ENCODE data around the gene INSL6. TPM values are rescaled to one million over a fixed set of nuclear protein-coding genes. Genes with fewer than 3 reads are reported as not detected.

The INSL6 gene
- total RNA-seq, 1 experiment from 2014 or later: not detected

DNA sequence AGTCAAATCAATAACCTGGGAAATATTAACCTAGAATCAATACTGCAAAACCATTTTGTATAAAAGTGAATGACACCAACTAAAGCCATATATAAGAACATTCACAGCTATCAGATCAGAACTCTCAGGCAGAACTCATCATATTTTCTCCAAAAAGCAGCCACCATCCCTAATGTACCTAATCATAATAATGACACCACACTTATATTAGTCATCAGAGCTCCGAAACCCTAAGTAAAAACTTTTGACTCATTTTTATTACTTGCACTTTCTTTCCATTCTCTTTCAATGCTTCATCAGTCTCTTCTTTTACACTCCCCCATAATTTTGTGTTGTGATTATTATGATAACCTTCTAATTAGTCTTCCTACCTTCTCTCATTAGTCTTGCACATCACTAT is 45.3 kb downstream of the INSL6 start:
- no peaks in the 10 kb centered on the region for H3K27me3 ChIP-seq (ENCODE audit: insufficient read depth, low read length)
- no peak overlapping the region for H3K18ac ChIP-seq (ENCODE audit: insufficient read length, low read depth, low read length)
- H2BK120ac ChIP-seq (ENCODE audit: low read depth, low read length, poor library complexity, severe bottlenecking): no peak overlapping the region
- no peak overlapping the region for H3K4ac ChIP-seq (ENCODE audit: low read depth, low read length)
- no peak overlapping the region for H3K23ac ChIP-seq (ENCODE audit: insufficient read length, low read depth, low read length)
- Mint-ChIP-seq H3K9me3 (peaks cover 15 to 27% of the 10 kb centered on the region in 2 experiments), H3K4me3 (no peak overlapping the region), H3K27me3 (ENCODE audit: low read depth) (peaks cover 6% of the 10 kb centered on the region; the same call in 1 of the 2 replicates), H3K27ac (no peak overlapping the region), H3K4me1 (peaks cover 2 to 7% of the 10 kb centered on the region in 2 experiments; a peak in 2 of 4 replicates), H3K36me3 (ENCODE audit: insufficient read depth in 1 of 3, low read depth in 3 of 3) (peaks cover 5 to 19% (median 16%) of the 10 kb centered on the region in 3 experiments; a peak in 6 of 7 replicates)
- H3K4me2 ChIP-seq (ENCODE audit: insufficient read depth, insufficient read length, low read length): no peak overlapping the region
- H3K9me3 ChIP-seq (ENCODE audit: control insufficient read depth, low read depth, low read length): no peaks in the 10 kb centered on the region
- no peak overlapping the region for H3K14ac ChIP-seq (ENCODE audit: insufficient read depth, low read length)
- no peak overlapping the region for H2BK15ac ChIP-seq (ENCODE audit: low read depth, low read length)
- H2BK12ac ChIP-seq (ENCODE audit: insufficient read length, low read depth, low read length): no peak overlapping the region
- no CpG with 5 or more reads among the region's 1 CpG for WGBS (ENCODE audit: extremely low coverage, insufficient read length, low lambda C conversion rate)
- no peak overlapping the region for H2BK5ac ChIP-seq (ENCODE audit: insufficient read length, low read length)
- no peak overlapping the region for H3K9ac ChIP-seq (ENCODE audit: extremely low read depth, insufficient read length, low read length)
- H4K5ac ChIP-seq (ENCODE audit: insufficient read length, low read depth, low read length): no peak overlapping the region
- H4K8ac ChIP-seq (replicated peaks; ENCODE audit: insufficient read length, low read depth, low read length): no peak overlapping the region
- no peaks in the 10 kb centered on the region for H3K4me1 ChIP-seq (ENCODE audit: insufficient read depth, low read length)
- no peak overlapping the region for H3T11ph ChIP-seq (ENCODE audit: low read length)
- H3K79me1 ChIP-seq (ENCODE audit: insufficient read depth, low read depth, low read length, poor library complexity, severe bottlenecking): no peaks in the 10 kb centered on the region
- H3K27ac ChIP-seq (ENCODE audit: insufficient read length, low read depth, low read length): no peak overlapping the region
- TF ChIP-seq, protein P1, sequence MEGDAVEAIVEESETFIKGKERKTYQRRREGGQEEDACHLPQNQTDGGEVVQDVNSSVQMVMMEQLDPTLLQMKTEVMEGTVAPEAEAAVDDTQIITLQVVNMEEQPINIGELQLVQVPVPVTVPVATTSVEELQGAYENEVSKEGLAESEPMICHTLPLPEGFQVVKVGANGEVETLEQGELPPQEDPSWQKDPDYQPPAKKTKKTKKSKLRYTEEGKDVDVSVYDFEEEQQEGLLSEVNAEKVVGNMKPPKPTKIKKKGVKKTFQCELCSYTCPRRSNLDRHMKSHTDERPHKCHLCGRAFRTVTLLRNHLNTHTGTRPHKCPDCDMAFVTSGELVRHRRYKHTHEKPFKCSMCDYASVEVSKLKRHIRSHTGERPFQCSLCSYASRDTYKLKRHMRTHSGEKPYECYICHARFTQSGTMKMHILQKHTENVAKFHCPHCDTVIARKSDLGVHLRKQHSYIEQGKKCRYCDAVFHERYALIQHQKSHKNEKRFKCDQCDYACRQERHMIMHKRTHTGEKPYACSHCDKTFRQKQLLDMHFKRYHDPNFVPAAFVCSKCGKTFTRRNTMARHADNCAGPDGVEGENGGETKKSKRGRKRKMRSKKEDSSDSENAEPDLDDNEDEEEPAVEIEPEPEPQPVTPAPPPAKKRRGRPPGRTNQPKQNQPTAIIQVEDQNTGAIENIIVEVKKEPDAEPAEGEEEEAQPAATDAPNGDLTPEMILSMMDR (conservative IDR thresholded peaks at IDR 0.05): no peak
- no peak overlapping the region for H2AFZ ChIP-seq (ENCODE audit: low read length)
- H4K20me1 ChIP-seq (ENCODE audit: control insufficient read depth, insufficient read depth, insufficient read length): no peaks in the 10 kb centered on the region
- H3K79me2 ChIP-seq (ENCODE audit: insufficient read depth, low read length): no peaks in the 10 kb centered on the region
- no peak overlapping the region for H2AK5ac ChIP-seq (ENCODE audit: insufficient read length, low read length)
- H4K91ac ChIP-seq (ENCODE audit: insufficient read length, low read depth, low read length): no peak overlapping the region
- no peak overlapping the region for H3K56ac ChIP-seq (ENCODE audit: insufficient read length, low read depth, low read length)
- no peak overlapping the region for H2BK20ac ChIP-seq (ENCODE audit: low read depth, low read length, poor library complexity, severe bottlenecking)
- no peak for DNase-seq
- H3K23me2 ChIP-seq (ENCODE audit: insufficient read length, low read depth, low read length, poor library complexity, severe bottlenecking): no peaks in the 10 kb centered on the region

All from H9 (cell line).